ENCODE measurements around the gene SNCB. TPM values are rescaled to one million over a fixed set of nuclear protein-coding genes. Genes with fewer than 3 reads are reported as not detected.
A peak's percentile ranks its signal among the peaks of the same experiment; 100 is the strongest.

SNCB gene
- total and polyA plus RNA-seq, 2 of the 8 experiments (the other 6 are each of a cell fraction or from before 2014, with no cell fraction given), result 4.2 to 5.9 TPM

- no peak for TF ChIP-seq KDM4A (IDR thresholded peaks at IDR 0.05; ENCODE audit: low read depth, low read length, severe bottlenecking)
- no peak for TF ChIP-seq ATF3 (IDR thresholded peaks at IDR 0.05; ENCODE audit: insufficient read depth, low read depth, low read length)
- peak; percentile 84 for TF ChIP-seq SP1 (IDR thresholded peaks at IDR 0.05; ENCODE audit: low read depth, low read length)
- no peak for TF ChIP-seq SUZ12 (IDR thresholded peaks at IDR 0.05; ENCODE audit: low read length)
- peak; percentile 37; the same call in 1 of the 2 replicates for TF ChIP-seq CREB1 (IDR thresholded peaks at IDR 0.05)
These were observed 11.1 kb downstream of the SNCB start (continued) for GRCh38 chr5:176619203-176619568.
